A549 (cell line): ENCODE measurements around the gene TIPARP.

Experiments used
- CEBPB ChIP-seq, 2 experiments: fragments of >200 bp in 1 of 2; sonication (Bioruptor Twin) in 1 of 2; formaldehyde crosslinking in 1 of 2; IDR thresholded peaks; 2 replicates each; pipeline ENCODE4 v1.6.1; 2012 to 2016
- EHF ChIP-seq: fragments of 250-450 bp; sonication (Bioruptor Pico); IDR thresholded peaks from 2 replicates; pipeline ENCODE4 v1.5.0; 2020; ENCODE audit warnings: mild to moderate bottlenecking
- HDAC2 ChIP-seq: fragments of 200-600 bp; sonication (generic); IDR thresholded peaks from 2 replicates; pipeline ENCODE4 v1.6.1; 2016
- MAZ ChIP-seq: fragments of 150-350 bp; IDR thresholded peaks from 2 replicates; pipeline ENCODE4 v1.6.1; 2014; ENCODE audit warnings: antibody characterized with exemption, low read depth, low read length, borderline replicate concordance
- MYC ChIP-seq: IDR thresholded peaks from 2 replicates; pipeline ENCODE4 v1.6.1; 2012; ENCODE audit warnings: mild to moderate bottlenecking, inconsistent platforms, low read length, improper control_type of control experiment, borderline replicate concordance
- NPAS2 ChIP-seq: fragments of 250-450 bp; sonication (Bioruptor Pico); IDR thresholded peaks from 2 replicates; pipeline ENCODE4 v1.8.0; 2022; ENCODE audit warnings: mild to moderate bottlenecking, moderate library complexity, borderline replicate concordance
- POLR2A ChIP-seq: IDR thresholded peaks from 2 replicates; pipeline ENCODE4 v1.6.1; 2012; ENCODE audit warnings: mild to moderate bottlenecking, low read length
- SREBF2 ChIP-seq: fragments of 450-650 bp; IDR thresholded peaks from 2 replicates; pipeline ENCODE4 v1.6.1; 2014; ENCODE audit warnings: mild to moderate bottlenecking, moderate library complexity
- ZSCAN20 ChIP-seq: fragments of 250-450 bp; sonication (Bioruptor Pico); IDR thresholded peaks from 2 replicates; pipeline ENCODE4 v1.8.0; 2022; ENCODE audit warnings: mild to moderate bottlenecking, moderate library complexity
- TF ChIP-seq, protein P1 (sequence below): fragments of >200 bp; sonication (Bioruptor Twin); formaldehyde crosslinking; IDR thresholded peaks from 3 replicates; pipeline ENCODE4 v1.5.1; 2016

DNA sequence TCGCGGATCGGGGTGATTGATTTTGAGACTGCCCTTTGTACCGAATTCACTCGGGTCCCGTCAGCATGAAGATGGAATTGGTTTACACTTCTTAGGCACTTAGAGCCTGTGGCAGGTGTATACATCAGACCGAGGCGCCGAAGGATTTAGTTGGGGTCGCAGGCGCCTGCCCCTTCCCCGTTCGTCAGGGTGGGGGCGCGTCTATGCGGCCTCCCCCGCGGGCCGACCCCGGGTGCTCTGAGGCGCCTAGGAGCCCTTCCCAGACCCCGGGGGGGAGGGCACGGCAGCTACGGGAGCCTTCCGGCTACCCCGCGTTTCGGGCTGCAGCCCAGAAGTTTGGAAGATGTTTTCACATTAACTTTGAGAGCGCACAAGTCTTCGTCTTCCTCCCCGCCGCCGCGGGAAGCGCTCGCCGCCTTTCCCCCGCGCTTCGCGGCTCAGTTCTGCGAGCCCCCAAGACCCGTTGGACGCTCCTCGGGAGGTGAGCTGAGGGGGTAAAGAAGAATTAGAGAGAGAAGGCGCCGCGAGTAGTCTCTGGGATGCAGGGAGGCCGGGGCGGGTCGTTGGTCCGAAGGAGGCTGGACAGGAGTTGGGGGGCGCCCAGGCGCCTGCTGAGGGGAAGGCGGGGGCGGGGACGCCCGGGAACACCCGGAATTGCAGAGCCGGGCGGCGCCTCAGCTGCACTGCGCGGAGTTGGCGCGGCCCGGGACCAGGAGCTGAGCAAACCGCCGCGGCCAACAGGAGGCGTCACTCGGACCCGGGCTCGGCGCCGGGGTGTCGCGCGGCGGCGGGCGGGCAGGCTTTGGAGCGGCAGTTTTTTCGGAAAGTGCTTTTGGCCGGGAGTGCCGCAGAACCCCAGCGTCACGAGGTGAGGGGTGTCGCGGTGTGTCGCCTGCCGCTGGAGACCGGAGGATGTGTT lies 780 bp downstream of the TIPARP start:
- TF ChIP-seq, protein P1, sequence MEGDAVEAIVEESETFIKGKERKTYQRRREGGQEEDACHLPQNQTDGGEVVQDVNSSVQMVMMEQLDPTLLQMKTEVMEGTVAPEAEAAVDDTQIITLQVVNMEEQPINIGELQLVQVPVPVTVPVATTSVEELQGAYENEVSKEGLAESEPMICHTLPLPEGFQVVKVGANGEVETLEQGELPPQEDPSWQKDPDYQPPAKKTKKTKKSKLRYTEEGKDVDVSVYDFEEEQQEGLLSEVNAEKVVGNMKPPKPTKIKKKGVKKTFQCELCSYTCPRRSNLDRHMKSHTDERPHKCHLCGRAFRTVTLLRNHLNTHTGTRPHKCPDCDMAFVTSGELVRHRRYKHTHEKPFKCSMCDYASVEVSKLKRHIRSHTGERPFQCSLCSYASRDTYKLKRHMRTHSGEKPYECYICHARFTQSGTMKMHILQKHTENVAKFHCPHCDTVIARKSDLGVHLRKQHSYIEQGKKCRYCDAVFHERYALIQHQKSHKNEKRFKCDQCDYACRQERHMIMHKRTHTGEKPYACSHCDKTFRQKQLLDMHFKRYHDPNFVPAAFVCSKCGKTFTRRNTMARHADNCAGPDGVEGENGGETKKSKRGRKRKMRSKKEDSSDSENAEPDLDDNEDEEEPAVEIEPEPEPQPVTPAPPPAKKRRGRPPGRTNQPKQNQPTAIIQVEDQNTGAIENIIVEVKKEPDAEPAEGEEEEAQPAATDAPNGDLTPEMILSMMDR, result peak; percentile 43
- TF ChIP-seq POLR2A, result no peak
- TF ChIP-seq EHF (CRISPR knock-in tag), result no peak
- TF ChIP-seq MYC, result no peak
- 0 out of 2 replicates have a peak, but pooled peaks have one; percentile 40 for TF ChIP-seq HDAC2
- TF ChIP-seq CEBPB (IDR thresholded peaks at IDR 0.05), result no peak
- no peak for TF ChIP-seq MAZ
- no peak for TF ChIP-seq NPAS2 (CRISPR knock-in tag)
- no peak for TF ChIP-seq SREBF2
- TF ChIP-seq ZSCAN20 (CRISPR knock-in tag), result no peak
